ENCODE results near the gene TRIL. TPM values are rescaled to one million over a fixed set of nuclear protein-coding genes. Genes with fewer than 3 reads are reported as not detected.

TRIL gene
- polyA plus RNA-seq, 2 of the 4 experiments (the other 2 are of a cell fraction) = not detected

- TF ChIP-seq RAD21 (conservative IDR thresholded peaks at IDR 0.05 in 1 of 2, IDR thresholded peaks at IDR 0.05 in 1 of 2) = peak in 1 of 2 experiments; percentile 30; a peak in 1 of 5 replicates
- peak; percentile 33; the same call in 1 of the 3 replicates for TF ChIP-seq CTCF (IDR thresholded peaks at IDR 0.05)
- peak; percentile 33; the same call in 1 of the 3 replicates for TF ChIP-seq SMC3 (IDR thresholded peaks at IDR 0.05)
- no peak for TF ChIP-seq HOXB5 (CRISPR knock-in tag; IDR thresholded peaks at IDR 0.05)
- POLR2A ChIA-PET = no interaction called here
- Histone ChIP-seq H3K9me3 (no peaks in the 10 kb centered on the region), H3K27ac (peak overlapping the region in 1 of 2 experiments; percentile 54; a peak in 2 of 6 replicates), H3K4me1 (peaks cover 4% of the 10 kb centered on the region; the same call in 2 of the 3 replicates), H3K4me2 (peak overlapping the region; percentile 96), H3K4me3 (peak overlapping the region; percentile 47)
- CTCF ChIA-PET = interaction anchor here (0.6 to 5.1 kb wide), 15 partner anchors 9 to 454 kb away, joined by 3 to 40 read pairs (median 6); no protein-coding TSS in a partner anchor
- FAIRE-seq (no peak), ATAC-seq (peak; percentile 59 to 76), DNase-seq (ENCODE audit: low read depth in 1 of 2, low spot score in 1 of 2) (peak; percentile 33)
- 37% methylated on average over 10 of the region's 104 CpGs for WGBS (ENCODE audit: missing lambda C conversion rate)
Observed at GRCh38 chr7:28955718-28956607, 2.2 kb downstream of the TRIL start.

- H3K4me3 ChIP-seq = peak overlapping the region; percentile 47; the same call in 1 of the 3 replicates
- peak overlapping the region; percentile 96; the same call in 2 of the 3 replicates for H3K4me2 ChIP-seq
- DNase-seq (ENCODE audit: low read depth in 1 of 2, low spot score in 1 of 2) = no peak
- peaks cover 4% of the 10 kb centered on the region; the same call in 2 of the 3 replicates for H3K4me1 ChIP-seq
- FAIRE-seq = no peak
- ChIA-PET CTCF (interaction anchor here (1.0 to 5.1 kb wide), 5 partner anchors 11 to 455 kb away, joined by 3 to 40 read pairs (median 16); no protein-coding TSS in a partner anchor), POLR2A (no interaction called here)
- no peak overlapping the region for H3K27ac ChIP-seq
- ATAC-seq = no peak
- H3K9me3 ChIP-seq = no peaks in the 10 kb centered on the region
- WGBS (ENCODE audit: missing lambda C conversion rate) = 83% methylated on average over 20 of the region's 22 CpGs
- TF ChIP-seq BCL3 (IDR thresholded peaks at IDR 0.05) (no peak), CHD4 (IDR thresholded peaks at IDR 0.05; ENCODE audit: borderline replicate concordance) (no peak), ATOH8 (CRISPR knock-in tag; IDR thresholded peaks at IDR 0.05; ENCODE audit: low read depth) (no peak), CHD2 (IDR thresholded peaks at IDR 0.05; ENCODE audit: low read length, partially characterized antibody) (no peak), POLR2A (IDR thresholded peaks at IDR 0.05; ENCODE audit: low read length) (no peak), NFE2L2 (conservative IDR thresholded peaks at IDR 0.05; ENCODE audit: low read length) (no peak), PHF8 (IDR thresholded peaks at IDR 0.05; ENCODE audit: borderline replicate concordance, low read depth) (no peak), SMC3 (IDR thresholded peaks at IDR 0.05) (no peak)
Observed at GRCh38 chr7:28955356-28955717, 2.8 kb downstream of the TRIL start.

DNA sequence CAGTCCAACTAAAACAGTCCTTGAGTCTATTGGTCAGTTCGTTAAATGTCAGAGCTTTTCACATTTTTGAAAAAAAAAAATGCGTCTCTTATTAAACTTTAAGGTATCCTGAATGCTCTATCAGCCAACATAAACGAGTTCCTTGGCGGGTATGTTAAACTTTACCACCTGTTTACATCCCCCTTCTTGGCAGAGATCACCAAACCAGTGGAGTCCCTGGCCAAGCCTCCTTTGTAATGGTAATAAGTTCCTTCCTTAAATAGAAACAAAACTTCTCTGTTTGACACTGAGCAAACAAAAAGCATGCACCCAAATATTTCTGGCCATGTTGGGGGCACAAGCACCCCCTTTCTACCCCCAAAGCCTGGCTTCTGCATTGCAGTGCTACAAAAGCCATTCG is 3.2 kb downstream of the TRIL start:
- H3K27ac ChIP-seq = no peak overlapping the region
- POLR2A ChIA-PET = no interaction called here
- CTCF ChIA-PET = interaction anchor here (1.2 to 5.1 kb wide), 2 partner anchors 10 to 33 kb away, joined by 3 to 40 read pairs; no protein-coding TSS in a partner anchor
- DNase-seq (ENCODE audit: low read depth in 1 of 2, low spot score in 1 of 2) (no peak), ATAC-seq (no peak), FAIRE-seq (no peak)
- no peak overlapping the region for H3K4me3 ChIP-seq
- 72% methylated on average over 5 of the region's 5 CpGs for WGBS (ENCODE audit: missing lambda C conversion rate)
- no peak overlapping the region for H3K4me2 ChIP-seq
- H3K9me3 ChIP-seq = no peaks in the 10 kb centered on the region
- H3K4me1 ChIP-seq = peaks cover 4% of the 10 kb centered on the region; the same call in 2 of the 3 replicates
- TF ChIP-seq FOSL2 (IDR thresholded peaks at IDR 0.05) (no peak), FOSL2 (CRISPR knock-in tag; IDR thresholded peaks at IDR 0.05) (no peak), SMC3 (IDR thresholded peaks at IDR 0.05) (no peak), ESRRA (IDR thresholded peaks at IDR 0.05; ENCODE audit: borderline replicate concordance, low read length) (no peak), CTCF (IDR thresholded peaks at IDR 0.05) (no peak), RNF2 (IDR thresholded peaks at IDR 0.05; ENCODE audit: borderline replicate concordance, low read depth) (no peak), RAD21 (conservative IDR thresholded peaks at IDR 0.05 in 1 of 2, IDR thresholded peaks at IDR 0.05 in 1 of 2) (no peak), MYC (IDR thresholded peaks at IDR 0.05; ENCODE audit: borderline replicate concordance, low read length) (no peak), HOXA7 (CRISPR knock-in tag; IDR thresholded peaks at IDR 0.05) (no peak), KDM1A (IDR thresholded peaks at IDR 0.05; ENCODE audit: low read depth) (no peak), CHD2 (IDR thresholded peaks at IDR 0.05; ENCODE audit: low read length, partially characterized antibody) (no peak), GATA3 (IDR thresholded peaks at IDR 0.05; ENCODE audit: borderline replicate concordance) (no peak), RCOR1 (IDR thresholded peaks at IDR 0.05; ENCODE audit: low read depth, low read length) (no peak), HDAC2 (IDR thresholded peaks at IDR 0.05) (no peak), RARB (CRISPR knock-in tag; IDR thresholded peaks at IDR 0.05) (no peak), CHD4 (IDR thresholded peaks at IDR 0.05; ENCODE audit: borderline replicate concordance) (no peak), ZNF302 (CRISPR knock-in tag; IDR thresholded peaks at IDR 0.05) (no peak)
- TF ChIP-seq, protein P1, sequence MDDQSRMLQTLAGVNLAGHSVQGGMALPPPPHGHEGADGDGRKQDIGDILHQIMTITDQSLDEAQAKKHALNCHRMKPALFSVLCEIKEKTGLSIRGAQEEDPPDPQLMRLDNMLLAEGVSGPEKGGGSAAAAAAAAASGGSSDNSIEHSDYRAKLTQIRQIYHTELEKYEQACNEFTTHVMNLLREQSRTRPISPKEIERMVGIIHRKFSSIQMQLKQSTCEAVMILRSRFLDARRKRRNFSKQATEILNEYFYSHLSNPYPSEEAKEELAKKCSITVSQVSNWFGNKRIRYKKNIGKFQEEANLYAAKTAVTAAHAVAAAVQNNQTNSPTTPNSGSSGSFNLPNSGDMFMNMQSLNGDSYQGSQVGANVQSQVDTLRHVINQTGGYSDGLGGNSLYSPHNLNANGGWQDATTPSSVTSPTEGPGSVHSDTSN (IDR thresholded peaks at IDR 0.05) = no peak
